Activated CD8-positive, alpha-beta memory T cell treated with anti-CD3 and anti-CD28 coated beads for 36 hours (primary cell): Measurements from ENCODE around the gene IL1R1. TPM values are rescaled to one million over a fixed set of nuclear protein-coding genes. Genes with fewer than 3 reads are reported as not detected.

ENCODE experiments used
- CTCF ChIA-PET: fragments of 350-600 bp; sonication (Branson Sonifier 250); formaldehyde crosslinking; loops from one replicate; lab custom pipeline; 2021; ENCODE audit warnings: antibody characterized with exemption; lab: Charles Lee
- POLR2A ChIA-PET: fragments of 350-600 bp; sonication (Branson Sonifier 250); formaldehyde crosslinking; loops from one replicate; lab custom pipeline; 2021; ENCODE audit warnings: antibody characterized with exemption; lab: Charles Lee
- total RNA-seq, 2 experiments: library from RNA; stranded (reverse); gene quantifications; one replicate each; pipeline ENCODE4 v1.2.3, GENCODE V29; 2021

Gene IL1R1
- total RNA-seq, 2 experiments from 2014 or later, result 1.8 to 2.1 TPM

DNA sequence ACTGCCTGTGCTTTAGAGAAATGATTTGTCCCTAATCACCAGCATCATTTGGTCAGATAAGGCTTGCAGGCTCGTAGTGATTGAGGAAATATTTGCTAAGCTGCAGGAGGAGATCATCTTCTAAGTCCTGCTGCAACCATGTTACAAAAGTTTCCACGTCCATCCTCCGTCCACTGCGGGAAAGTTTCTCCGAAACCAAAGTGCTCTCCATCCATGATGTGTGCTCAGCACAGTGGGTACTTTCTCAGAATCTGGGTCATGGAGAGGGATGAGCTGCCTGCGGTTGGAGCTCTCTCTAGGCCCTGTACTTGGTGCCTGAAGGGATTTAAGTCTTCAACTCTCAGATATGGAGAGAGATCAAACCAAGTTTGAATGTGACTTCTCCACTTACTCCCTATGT lies 83.6 kb downstream of the IL1R1 start:
- ChIA-PET CTCF (interaction anchor here (1.2 to 1.6 kb wide), 4 partner anchors 15 to 221 kb away, joined by 3 to 5 read pairs (median 4); partner anchors contain the start of gene IL18RAP), POLR2A (interaction anchor here (0.7 kb wide), 1 partner anchor 370 kb away, joined by 8 read pairs; no protein-coding TSS in a partner anchor)

DNA sequence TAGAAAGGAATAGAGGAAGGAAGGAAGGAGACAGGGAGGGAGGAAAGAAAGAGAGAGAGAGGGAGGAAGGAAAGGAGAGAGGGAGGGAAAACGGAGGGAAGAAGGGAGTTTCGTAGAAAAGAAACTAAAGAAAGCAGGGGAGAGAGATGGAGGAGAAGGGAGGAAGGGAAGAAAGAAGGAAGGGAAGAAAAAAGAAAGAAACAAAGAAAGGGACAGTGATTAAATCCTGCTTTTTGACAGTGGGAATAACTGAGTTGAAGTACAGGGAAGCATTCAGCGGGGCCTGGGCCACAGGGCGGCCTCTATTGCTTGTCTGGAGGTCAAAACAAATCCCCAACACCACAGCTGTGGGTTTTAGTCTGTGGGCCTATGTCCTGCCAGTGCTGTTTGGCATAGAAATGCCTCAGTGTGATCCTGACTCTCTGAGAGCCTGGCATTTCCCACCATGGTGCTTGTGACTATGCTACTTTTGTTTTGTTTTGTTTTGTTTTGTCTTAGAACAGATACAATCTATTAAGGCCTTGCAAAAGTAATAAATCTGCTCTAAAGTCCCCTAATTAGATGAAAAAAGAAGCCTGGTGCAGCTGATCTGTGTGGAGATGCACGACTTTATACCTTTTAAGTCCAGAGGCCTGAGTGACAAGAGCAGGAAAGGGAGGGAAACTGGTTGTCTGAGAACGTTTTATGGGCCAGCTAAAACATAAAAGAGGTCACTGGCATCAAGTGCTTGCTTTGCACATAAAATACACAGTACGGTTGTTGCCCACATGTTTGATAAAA lies 84.3 kb downstream of the IL1R1 start:
- ChIA-PET POLR2A (interaction anchor here (0.7 kb wide), 1 partner anchor 371 kb away, joined by 8 read pairs; no protein-coding TSS in a partner anchor), CTCF (interaction anchor here (1.2 to 1.6 kb wide), 4 partner anchors 14 to 222 kb away, joined by 3 to 5 read pairs (median 4); partner anchors contain the start of gene IL18RAP)

DNA sequence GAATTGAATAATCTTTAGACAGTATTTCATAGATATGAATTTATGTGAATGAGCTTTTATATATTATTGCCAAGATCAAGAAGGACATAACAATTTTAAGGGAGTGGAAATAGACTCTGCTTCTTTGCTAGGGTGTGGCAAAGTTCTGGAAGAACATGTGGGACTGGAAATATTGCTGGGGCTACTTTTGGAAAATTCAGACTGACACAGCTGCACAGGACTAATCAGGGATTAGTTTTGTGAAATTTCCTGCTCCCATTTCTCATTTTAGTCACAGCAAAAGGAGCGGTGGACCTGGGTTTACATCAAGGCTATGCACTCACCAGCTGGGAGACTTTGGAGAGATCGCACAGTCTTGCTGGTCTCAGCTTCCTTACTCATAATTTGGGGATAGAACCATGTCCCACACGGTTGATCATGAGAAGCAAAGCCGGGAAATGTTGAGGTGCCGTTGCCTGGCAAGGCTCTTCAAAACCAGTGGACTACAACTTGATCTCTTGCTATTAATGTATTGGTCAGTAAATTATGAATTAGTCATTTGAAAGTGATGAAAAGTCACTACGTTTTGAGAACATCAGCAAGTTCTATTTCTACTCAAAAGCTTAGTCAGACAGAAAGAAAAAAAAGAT lies 86.7 kb downstream of the IL1R1 start:
- ChIA-PET CTCF (no interaction called here), POLR2A (no interaction called here)

Other genes with a start within 250 kb of the IL1R1 start
- gene IL1R2, start 150.8 kb upstream of the IL1R1 start, total RNA-seq, result 1 to 10 TPM in 1 of 2 experiments, under 1 TPM in 1; 0.80 to 1.5 TPM
- under 1 TPM; 0.06 to 0.27 TPM for gene IL1RL2, start 44.3 kb downstream of the IL1R1 start, total RNA-seq
- under 1 TPM; 0.25 to 0.48 TPM for gene IL1RL1, start 168.8 kb downstream of the IL1R1 start, total RNA-seq
- gene IL18R1, start 213.1 kb downstream of the IL1R1 start, total RNA-seq, result 10 to 100 TPM; 25.1 to 25.8 TPM